Measurements from ENCODE around the gene MEGF6.

The MEGF6 gene

DNA sequence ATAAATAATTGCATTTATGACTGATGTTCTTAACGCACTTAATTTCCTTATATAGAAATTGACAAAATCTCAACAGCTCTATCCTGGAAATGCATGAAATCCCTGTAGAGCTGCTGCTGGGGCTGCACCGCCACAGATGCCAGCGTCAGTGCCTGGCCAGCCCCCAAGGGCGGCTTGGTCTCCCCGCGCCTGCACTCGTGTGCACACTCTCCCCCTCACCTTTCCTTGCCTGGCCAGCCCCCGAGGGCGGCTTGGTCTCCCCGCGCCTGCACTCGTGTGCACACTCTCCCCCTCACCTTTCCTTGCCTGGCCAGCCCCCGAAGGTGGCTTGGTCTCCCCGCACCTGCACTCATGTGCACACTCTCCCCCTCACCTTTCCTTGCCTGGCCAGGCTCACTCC is 24.8 kb upstream of the MEGF6 start:
- Histone ChIP-seq H3K36me3 (ENCODE audit: low read depth) (peaks cover 39% of the 10 kb centered on the region), H3K27me3 (ENCODE audit: insufficient read depth, poor library complexity, severe bottlenecking) (no peaks in the 10 kb centered on the region), H3K27ac (ENCODE audit: poor library complexity, severe bottlenecking) (no peak overlapping the region), H3K9me3 (ENCODE audit: severe bottlenecking) (no peaks in the 10 kb centered on the region), H3K4me1 (ENCODE audit: insufficient read depth, poor library complexity, severe bottlenecking) (no peaks in the 10 kb centered on the region), H3K4me3 (ENCODE audit: severe bottlenecking) (no peak overlapping the region)
- DNase-seq (ENCODE audit: low spot score), result no peak
- no peak for ATAC-seq (ENCODE audit: low read depth)
- TF ChIP-seq, protein P1, sequence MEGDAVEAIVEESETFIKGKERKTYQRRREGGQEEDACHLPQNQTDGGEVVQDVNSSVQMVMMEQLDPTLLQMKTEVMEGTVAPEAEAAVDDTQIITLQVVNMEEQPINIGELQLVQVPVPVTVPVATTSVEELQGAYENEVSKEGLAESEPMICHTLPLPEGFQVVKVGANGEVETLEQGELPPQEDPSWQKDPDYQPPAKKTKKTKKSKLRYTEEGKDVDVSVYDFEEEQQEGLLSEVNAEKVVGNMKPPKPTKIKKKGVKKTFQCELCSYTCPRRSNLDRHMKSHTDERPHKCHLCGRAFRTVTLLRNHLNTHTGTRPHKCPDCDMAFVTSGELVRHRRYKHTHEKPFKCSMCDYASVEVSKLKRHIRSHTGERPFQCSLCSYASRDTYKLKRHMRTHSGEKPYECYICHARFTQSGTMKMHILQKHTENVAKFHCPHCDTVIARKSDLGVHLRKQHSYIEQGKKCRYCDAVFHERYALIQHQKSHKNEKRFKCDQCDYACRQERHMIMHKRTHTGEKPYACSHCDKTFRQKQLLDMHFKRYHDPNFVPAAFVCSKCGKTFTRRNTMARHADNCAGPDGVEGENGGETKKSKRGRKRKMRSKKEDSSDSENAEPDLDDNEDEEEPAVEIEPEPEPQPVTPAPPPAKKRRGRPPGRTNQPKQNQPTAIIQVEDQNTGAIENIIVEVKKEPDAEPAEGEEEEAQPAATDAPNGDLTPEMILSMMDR (IDR thresholded peaks at IDR 0.05; ENCODE audit: poor library complexity, severe bottlenecking), result no peak

DNA sequence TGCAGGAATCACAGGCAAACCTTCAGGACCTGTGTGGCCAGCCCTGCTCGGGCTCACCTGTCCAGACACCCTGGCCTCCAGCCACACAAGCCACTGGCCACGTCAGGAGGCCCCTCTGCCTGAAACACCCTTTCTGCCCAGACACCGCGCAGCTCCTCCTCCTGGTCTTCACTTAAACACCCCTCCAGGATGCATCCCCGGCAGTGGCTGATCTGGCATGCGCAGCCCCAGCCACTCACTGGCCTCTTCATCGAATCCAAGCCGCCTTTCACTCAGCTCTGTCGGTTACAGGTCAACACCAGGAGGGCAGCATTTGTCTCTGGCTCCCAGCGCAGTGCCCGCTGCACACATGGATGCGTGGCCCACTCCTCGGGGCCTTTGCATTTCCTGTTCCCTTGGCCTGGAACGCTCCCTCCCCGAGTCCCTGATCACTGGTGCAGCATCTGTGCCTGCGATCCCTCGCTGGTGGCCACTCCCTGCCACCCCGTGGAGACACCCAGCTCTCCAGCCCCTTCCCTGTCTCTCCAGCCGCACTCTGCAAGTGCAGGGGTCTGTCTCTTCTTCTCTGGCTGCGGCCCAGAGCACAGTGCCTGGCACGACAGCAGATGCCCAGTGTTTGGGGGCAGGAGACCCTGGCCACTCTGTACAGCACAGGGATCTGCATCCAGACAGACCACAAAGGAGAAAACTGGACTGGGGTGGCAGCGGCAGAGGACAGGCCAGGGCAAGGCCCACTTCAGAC is 22.9 kb upstream of the MEGF6 start:
- no peak for ATAC-seq (ENCODE audit: low read depth)
- no peaks in the 10 kb centered on the region for H3K9me3 ChIP-seq (ENCODE audit: severe bottlenecking)
- H3K4me3 ChIP-seq (ENCODE audit: severe bottlenecking), result no peak overlapping the region
- H3K36me3 ChIP-seq (ENCODE audit: low read depth), result peaks cover 43% of the 10 kb centered on the region
- DNase-seq (ENCODE audit: low spot score), result no peak
- no peak overlapping the region for H3K27ac ChIP-seq (ENCODE audit: poor library complexity, severe bottlenecking)
- no peaks in the 10 kb centered on the region for H3K4me1 ChIP-seq (ENCODE audit: insufficient read depth, poor library complexity, severe bottlenecking)
- H3K27me3 ChIP-seq (ENCODE audit: insufficient read depth, poor library complexity, severe bottlenecking), result no peaks in the 10 kb centered on the region
- TF ChIP-seq, protein P1 (IDR thresholded peaks at IDR 0.05; ENCODE audit: poor library complexity, severe bottlenecking), result no peak

DNA sequence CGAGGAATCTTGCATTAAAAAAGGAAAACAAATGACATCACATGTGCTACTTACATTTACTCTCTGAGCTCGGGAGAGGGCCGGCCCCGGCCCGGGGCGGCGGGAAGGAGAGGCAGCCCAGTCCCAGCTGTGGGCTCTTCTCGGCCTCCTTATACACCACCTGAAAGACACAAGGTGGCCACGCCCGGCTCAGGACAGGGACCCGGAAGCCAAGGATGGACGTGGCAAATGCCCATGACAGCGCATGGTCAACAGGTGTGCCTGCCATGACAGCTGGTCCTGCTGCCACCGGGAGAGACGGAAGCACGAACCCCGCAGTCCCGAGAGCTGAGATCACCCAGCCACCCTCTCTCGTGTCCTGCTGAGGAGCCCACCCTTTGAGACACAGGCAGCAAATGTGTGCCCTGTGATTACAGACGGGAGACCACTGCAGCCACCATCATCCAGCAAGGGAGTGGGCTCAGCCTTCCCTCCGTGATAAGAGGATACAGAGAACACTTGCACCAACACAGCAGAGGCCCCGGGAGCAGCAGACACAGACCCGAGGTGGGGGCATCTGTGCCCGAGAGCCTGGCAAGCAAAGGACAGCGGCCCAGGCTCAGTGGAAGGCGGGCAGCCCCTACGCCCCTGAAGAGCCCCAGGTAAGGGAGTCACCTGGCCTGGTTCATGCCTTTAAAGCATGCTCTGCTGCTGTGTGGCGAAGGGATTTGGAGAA is 22.2 kb upstream of the MEGF6 start:
- TF ChIP-seq, protein P1 (IDR thresholded peaks at IDR 0.05; ENCODE audit: poor library complexity, severe bottlenecking), result no peak
- no peak for DNase-seq (ENCODE audit: low spot score)
- no peaks in the 10 kb centered on the region for H3K9me3 ChIP-seq (ENCODE audit: severe bottlenecking)
- no peaks in the 10 kb centered on the region for H3K27me3 ChIP-seq (ENCODE audit: insufficient read depth, poor library complexity, severe bottlenecking)
- no peaks in the 10 kb centered on the region for H3K4me1 ChIP-seq (ENCODE audit: insufficient read depth, poor library complexity, severe bottlenecking)
- no peak overlapping the region for H3K27ac ChIP-seq (ENCODE audit: poor library complexity, severe bottlenecking)
- ATAC-seq (ENCODE audit: low read depth), result no peak
- H3K36me3 ChIP-seq (ENCODE audit: low read depth), result peaks cover 41% of the 10 kb centered on the region
- no peak overlapping the region for H3K4me3 ChIP-seq (ENCODE audit: severe bottlenecking)

DNA sequence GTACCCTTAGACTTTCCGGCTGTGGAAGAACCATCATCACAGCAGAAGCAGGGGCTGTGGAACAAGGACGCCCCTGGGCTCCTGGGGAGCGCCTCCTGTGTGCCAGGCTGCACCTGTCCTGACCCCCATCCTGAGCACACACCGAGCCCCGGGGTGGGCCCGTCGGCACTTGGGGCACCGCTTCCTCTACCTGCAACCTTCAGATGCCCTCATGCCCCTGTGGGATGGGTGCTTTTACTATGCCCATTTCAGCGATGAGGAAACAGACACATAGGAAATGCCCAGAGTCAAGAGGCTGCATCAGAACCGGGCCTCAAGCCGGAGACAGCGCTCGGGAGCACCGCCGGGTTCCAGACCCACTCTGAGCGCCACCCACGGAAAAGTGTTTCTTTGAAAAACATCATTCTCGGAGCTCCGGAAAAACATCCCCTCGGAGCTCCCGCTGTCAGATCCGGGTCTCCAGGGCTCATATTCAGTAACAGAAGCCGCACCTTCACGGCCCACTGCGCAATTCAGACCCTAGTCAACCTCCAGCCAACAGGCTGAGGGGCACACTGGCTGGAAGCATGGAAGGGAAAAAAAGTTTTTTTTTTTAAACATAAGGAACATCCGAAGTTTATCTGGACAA is 21.5 kb upstream of the MEGF6 start:
- TF ChIP-seq, protein P1 (IDR thresholded peaks at IDR 0.05; ENCODE audit: poor library complexity, severe bottlenecking), result no peak
- Histone ChIP-seq H3K36me3 (ENCODE audit: low read depth) (peaks cover 40% of the 10 kb centered on the region), H3K27me3 (ENCODE audit: insufficient read depth, poor library complexity, severe bottlenecking) (no peaks in the 10 kb centered on the region), H3K9me3 (ENCODE audit: severe bottlenecking) (no peaks in the 10 kb centered on the region), H3K27ac (ENCODE audit: poor library complexity, severe bottlenecking) (no peak overlapping the region), H3K4me1 (ENCODE audit: insufficient read depth, poor library complexity, severe bottlenecking) (no peaks in the 10 kb centered on the region), H3K4me3 (ENCODE audit: severe bottlenecking) (no peak overlapping the region)
- DNase-seq (ENCODE audit: low spot score) (no peak), ATAC-seq (ENCODE audit: low read depth) (no peak)
